Measurements from ENCODE around the gene TRAFD1. TPM values are rescaled to one million over a fixed set of nuclear protein-coding genes. Genes with fewer than 3 reads are reported as not detected.

TRAFD1 gene
- total RNA-seq, 1 experiment from 2014 or later = 25.5 TPM

DNA sequence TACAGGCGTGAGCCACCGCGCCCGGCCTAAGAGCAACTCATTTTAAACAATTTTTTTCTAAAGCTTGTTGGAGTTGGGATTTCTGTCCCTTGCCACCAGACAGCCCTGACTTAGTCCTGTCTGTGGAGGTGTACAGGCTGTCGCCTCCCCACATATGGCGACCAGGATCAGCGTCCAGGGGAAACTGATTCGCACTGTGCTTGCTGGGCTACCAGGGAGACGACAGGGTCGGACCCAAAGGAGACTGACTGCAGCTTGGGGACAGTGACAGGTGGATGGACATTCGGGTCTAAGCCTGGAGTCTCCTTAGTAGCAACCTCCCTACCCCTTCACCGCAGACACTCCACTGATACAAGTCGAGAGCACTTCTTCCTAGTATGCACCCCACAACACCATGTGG is 40.3 kb downstream of the TRAFD1 start:
- H3K27ac ChIP-seq (ENCODE audit: low read depth, low read length) = no peak overlapping the region
- ATAC-seq = no peak
- no peaks in the 10 kb centered on the region for H3K9me3 ChIP-seq (ENCODE audit: control insufficient read depth in 1 of 2, insufficient read depth in 1 of 2, low read depth in 1 of 2, low read length in 2 of 2)
- no TSS peak for BruUV-seq (replicated peaks)
- H3K79me2 ChIP-seq (ENCODE audit: insufficient read depth, low read length) = no peaks in the 10 kb centered on the region
- no peak overlapping the region for H2AFZ ChIP-seq (ENCODE audit: low read depth, low read length, poor library complexity, severe bottlenecking)
- TF ChIP-seq YY1 (IDR thresholded peaks at IDR 0.05; ENCODE audit: extremely low read depth, insufficient replicate concordance, low read depth, low read length) (no peak), SP1 (IDR thresholded peaks at IDR 0.05; ENCODE audit: low read depth) (no peak), EZH2 (IDR thresholded peaks at IDR 0.05) (no peak), EZH2phosphoT487 (IDR thresholded peaks at IDR 0.05; ENCODE audit: borderline replicate concordance) (no peak), CEBPB (IDR thresholded peaks at IDR 0.05; ENCODE audit: low read depth) (no peak), SIN3A (IDR thresholded peaks at IDR 0.05; ENCODE audit: low read depth) (no peak), FOSL1 (IDR thresholded peaks at IDR 0.05; ENCODE audit: low read depth) (no peak), JUND (IDR thresholded peaks at IDR 0.05) (no peak), POLR2A (IDR thresholded peaks at IDR 0.05; ENCODE audit: borderline replicate concordance, extremely low read depth, insufficient read depth, insufficient read length) (no peak), POLR2AphosphoS5 (IDR thresholded peaks at IDR 0.05; ENCODE audit: low read depth, low read length) (no peak), TCF7L2 (IDR thresholded peaks at IDR 0.05; ENCODE audit: borderline replicate concordance, extremely low read depth, insufficient read depth, insufficient read length) (no peak), SRF (IDR thresholded peaks at IDR 0.05; ENCODE audit: low read depth) (no peak), RAD21 (IDR thresholded peaks at IDR 0.05; ENCODE audit: low read depth) (no peak), ZFX (IDR thresholded peaks at IDR 0.05) (no peak)
- TF ChIP-seq, protein P1, sequence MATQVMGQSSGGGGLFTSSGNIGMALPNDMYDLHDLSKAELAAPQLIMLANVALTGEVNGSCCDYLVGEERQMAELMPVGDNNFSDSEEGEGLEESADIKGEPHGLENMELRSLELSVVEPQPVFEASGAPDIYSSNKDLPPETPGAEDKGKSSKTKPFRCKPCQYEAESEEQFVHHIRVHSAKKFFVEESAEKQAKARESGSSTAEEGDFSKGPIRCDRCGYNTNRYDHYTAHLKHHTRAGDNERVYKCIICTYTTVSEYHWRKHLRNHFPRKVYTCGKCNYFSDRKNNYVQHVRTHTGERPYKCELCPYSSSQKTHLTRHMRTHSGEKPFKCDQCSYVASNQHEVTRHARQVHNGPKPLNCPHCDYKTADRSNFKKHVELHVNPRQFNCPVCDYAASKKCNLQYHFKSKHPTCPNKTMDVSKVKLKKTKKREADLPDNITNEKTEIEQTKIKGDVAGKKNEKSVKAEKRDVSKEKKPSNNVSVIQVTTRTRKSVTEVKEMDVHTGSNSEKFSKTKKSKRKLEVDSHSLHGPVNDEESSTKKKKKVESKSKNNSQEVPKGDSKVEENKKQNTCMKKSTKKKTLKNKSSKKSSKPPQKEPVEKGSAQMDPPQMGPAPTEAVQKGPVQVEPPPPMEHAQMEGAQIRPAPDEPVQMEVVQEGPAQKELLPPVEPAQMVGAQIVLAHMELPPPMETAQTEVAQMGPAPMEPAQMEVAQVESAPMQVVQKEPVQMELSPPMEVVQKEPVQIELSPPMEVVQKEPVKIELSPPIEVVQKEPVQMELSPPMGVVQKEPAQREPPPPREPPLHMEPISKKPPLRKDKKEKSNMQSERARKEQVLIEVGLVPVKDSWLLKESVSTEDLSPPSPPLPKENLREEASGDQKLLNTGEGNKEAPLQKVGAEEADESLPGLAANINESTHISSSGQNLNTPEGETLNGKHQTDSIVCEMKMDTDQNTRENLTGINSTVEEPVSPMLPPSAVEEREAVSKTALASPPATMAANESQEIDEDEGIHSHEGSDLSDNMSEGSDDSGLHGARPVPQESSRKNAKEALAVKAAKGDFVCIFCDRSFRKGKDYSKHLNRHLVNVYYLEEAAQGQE (IDR thresholded peaks at IDR 0.05; ENCODE audit: low read depth) = no peak
- TF ChIP-seq, protein P2, sequence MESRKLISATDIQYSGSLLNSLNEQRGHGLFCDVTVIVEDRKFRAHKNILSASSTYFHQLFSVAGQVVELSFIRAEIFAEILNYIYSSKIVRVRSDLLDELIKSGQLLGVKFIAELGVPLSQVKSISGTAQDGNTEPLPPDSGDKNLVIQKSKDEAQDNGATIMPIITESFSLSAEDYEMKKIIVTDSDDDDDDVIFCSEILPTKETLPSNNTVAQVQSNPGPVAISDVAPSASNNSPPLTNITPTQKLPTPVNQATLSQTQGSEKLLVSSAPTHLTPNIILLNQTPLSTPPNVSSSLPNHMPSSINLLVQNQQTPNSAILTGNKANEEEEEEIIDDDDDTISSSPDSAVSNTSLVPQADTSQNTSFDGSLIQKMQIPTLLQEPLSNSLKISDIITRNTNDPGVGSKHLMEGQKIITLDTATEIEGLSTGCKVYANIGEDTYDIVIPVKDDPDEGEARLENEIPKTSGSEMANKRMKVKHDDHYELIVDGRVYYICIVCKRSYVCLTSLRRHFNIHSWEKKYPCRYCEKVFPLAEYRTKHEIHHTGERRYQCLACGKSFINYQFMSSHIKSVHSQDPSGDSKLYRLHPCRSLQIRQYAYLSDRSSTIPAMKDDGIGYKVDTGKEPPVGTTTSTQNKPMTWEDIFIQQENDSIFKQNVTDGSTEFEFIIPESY (IDR thresholded peaks at IDR 0.05; ENCODE audit: extremely low read depth, insufficient replicate concordance, low read length) = no peak
- TF ChIP-seq, protein P3, sequence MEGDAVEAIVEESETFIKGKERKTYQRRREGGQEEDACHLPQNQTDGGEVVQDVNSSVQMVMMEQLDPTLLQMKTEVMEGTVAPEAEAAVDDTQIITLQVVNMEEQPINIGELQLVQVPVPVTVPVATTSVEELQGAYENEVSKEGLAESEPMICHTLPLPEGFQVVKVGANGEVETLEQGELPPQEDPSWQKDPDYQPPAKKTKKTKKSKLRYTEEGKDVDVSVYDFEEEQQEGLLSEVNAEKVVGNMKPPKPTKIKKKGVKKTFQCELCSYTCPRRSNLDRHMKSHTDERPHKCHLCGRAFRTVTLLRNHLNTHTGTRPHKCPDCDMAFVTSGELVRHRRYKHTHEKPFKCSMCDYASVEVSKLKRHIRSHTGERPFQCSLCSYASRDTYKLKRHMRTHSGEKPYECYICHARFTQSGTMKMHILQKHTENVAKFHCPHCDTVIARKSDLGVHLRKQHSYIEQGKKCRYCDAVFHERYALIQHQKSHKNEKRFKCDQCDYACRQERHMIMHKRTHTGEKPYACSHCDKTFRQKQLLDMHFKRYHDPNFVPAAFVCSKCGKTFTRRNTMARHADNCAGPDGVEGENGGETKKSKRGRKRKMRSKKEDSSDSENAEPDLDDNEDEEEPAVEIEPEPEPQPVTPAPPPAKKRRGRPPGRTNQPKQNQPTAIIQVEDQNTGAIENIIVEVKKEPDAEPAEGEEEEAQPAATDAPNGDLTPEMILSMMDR (IDR thresholded peaks at IDR 0.05 in 2 of 3, conservative IDR thresholded peaks at IDR 0.05 in 1 of 3; ENCODE audit: borderline replicate concordance in 1 of 3, insufficient read depth in 1 of 3, low read depth in 2 of 3, low read length in 2 of 3) = no peak
- TF ChIP-seq, protein P4, sequence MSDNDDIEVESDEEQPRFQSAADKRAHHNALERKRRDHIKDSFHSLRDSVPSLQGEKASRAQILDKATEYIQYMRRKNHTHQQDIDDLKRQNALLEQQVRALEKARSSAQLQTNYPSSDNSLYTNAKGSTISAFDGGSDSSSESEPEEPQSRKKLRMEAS (IDR thresholded peaks at IDR 0.05) = no peak
- TF ChIP-seq, protein P5, sequence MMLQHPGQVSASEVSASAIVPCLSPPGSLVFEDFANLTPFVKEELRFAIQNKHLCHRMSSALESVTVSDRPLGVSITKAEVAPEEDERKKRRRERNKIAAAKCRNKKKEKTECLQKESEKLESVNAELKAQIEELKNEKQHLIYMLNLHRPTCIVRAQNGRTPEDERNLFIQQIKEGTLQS (IDR thresholded peaks at IDR 0.05) = no peak
- H3K27me3 ChIP-seq (ENCODE audit: insufficient read depth, low read length) = no peaks in the 10 kb centered on the region
- H3K4me3 ChIP-seq (replicated peaks in 1 of 2; ENCODE audit: low read depth in 1 of 2, low read length in 2 of 2) = no peak overlapping the region
- DNase-seq (ENCODE audit: low read depth, low spot score) = no peak
- H4K20me1 ChIP-seq (ENCODE audit: insufficient read depth) = no peaks in the 10 kb centered on the region
- H3K9me2 ChIP-seq (ENCODE audit: insufficient read depth) = no peaks in the 10 kb centered on the region
- ChIA-PET RAD21 (ENCODE audit: low non-redundant PET in 1 of 2, low total read pairs in 2 of 2, uncharacterized antibody in 2 of 2, unreplicated experiment in 2 of 2) (no interaction called here), CTCF (no interaction called here), POLR2A (no interaction called here)
- intact Hi-C loops (cut with micrococcal nuclease) = no loop called here
- H3K4me1 ChIP-seq (ENCODE audit: control insufficient read depth in 1 of 2, insufficient read depth in 2 of 2, low read length in 2 of 2) = no peaks in the 10 kb centered on the region; a peak in 1 of 4 replicates
- no peak overlapping the region for H3K9ac ChIP-seq (ENCODE audit: low read length)
- no peak overlapping the region for H3K4me2 ChIP-seq (ENCODE audit: low read length)
- H3K36me3 ChIP-seq (ENCODE audit: control insufficient read depth in 1 of 2, insufficient read depth in 2 of 2, low read length in 2 of 2) = no peaks in the 10 kb centered on the region; a peak in 2 of 4 replicates

Measured in HCT116 (cell line).